Loucy (cell line): ENCODE results near the gene TMEM258.

Source experiments
- H2AFZ ChIP-seq: fragments of 200-600 bp; sonication (generic); 2 replicates; pipeline ENCODE4 v1.6.0; 2016; ENCODE audit warnings: antibody characterized with exemption, mild to moderate bottlenecking, low read length, moderate library complexity
- H3F3A ChIP-seq: fragments of 200-600 bp; 2 replicates; pipeline ENCODE4 v1.6.0; 2016; ENCODE audit warnings: antibody characterized with exemption, low read depth, mild to moderate bottlenecking
- H3K27me3 ChIP-seq: fragments of 200-600 bp; sonication (generic); 2 replicates; pipeline ENCODE4 v1.6.1; 2014; ENCODE audit warnings: low read length, mild to moderate bottlenecking; ENCODE audit not compliant: insufficient read depth, poor library complexity, severe bottlenecking
- H3K36me3 ChIP-seq: fragments of 200-600 bp; sonication (generic); 2 replicates; pipeline ENCODE4 v1.6.1; 2016; ENCODE audit warnings: low read length; ENCODE audit not compliant: insufficient read depth
- H3K4me1 ChIP-seq: fragments of 200-600 bp; sonication (generic); 2 replicates; pipeline ENCODE4 v1.5.1; 2014; ENCODE audit warnings: low read length, mild to moderate bottlenecking; ENCODE audit not compliant: insufficient read depth, poor library complexity, severe bottlenecking
- H3K4me2 ChIP-seq: fragments of 200-600 bp; sonication (generic); 2 replicates; pipeline ENCODE4 v1.6.0; 2014; ENCODE audit warnings: antibody characterized with exemption, low read length, low read depth, mild to moderate bottlenecking; ENCODE audit not compliant: poor library complexity, severe bottlenecking
- H3K4me3 ChIP-seq: fragments of 200-600 bp; sonication (generic); 2 replicates; pipeline ENCODE4 v1.5.1; 2014; ENCODE audit warnings: low read length, mild to moderate bottlenecking, mixed read lengths; ENCODE audit not compliant: poor library complexity, severe bottlenecking
- H3K79me2 ChIP-seq: fragments of 200-600 bp; sonication (generic); 2 replicates; pipeline ENCODE4 v1.6.1; 2014; ENCODE audit warnings: low read length; ENCODE audit not compliant: insufficient read depth
- H3K9ac ChIP-seq: fragments of 200-600 bp; sonication (generic); 2 replicates; pipeline ENCODE4 v1.6.0; 2014; ENCODE audit warnings: mild to moderate bottlenecking, low read depth, low read length, moderate library complexity; ENCODE audit not compliant: poor library complexity, severe bottlenecking
- H3K9me2 ChIP-seq: fragments of 200-600 bp; sonication (generic); replicated peaks from 2 replicates; pipeline ENCODE4 v1.6.1; 2016; ENCODE audit warnings: low read depth, low read length, mixed read lengths
- H3K9me3 ChIP-seq: fragments of 200-600 bp; sonication (generic); 2 replicates; pipeline ENCODE4 v1.6.1; 2014; ENCODE audit warnings: mild to moderate bottlenecking, antibody characterized with exemption, low read length, low read depth; ENCODE audit not compliant: insufficient read depth
- H4K20me1 ChIP-seq: fragments of 200-600 bp; sonication (generic); 2 replicates; pipeline ENCODE4 v1.6.0; 2014; ENCODE audit warnings: antibody characterized with exemption, low read length, mild to moderate bottlenecking; ENCODE audit not compliant: insufficient read depth, poor library complexity, severe bottlenecking
- CTCF ChIP-seq: fragments of 200-600 bp; sonication (generic); conservative IDR thresholded peaks from 2 replicates; pipeline ENCODE4 v1.5.1; 2014; ENCODE audit warnings: mild to moderate bottlenecking, antibody characterized with exemption, low read length
- EZH2phosphoT487 ChIP-seq: fragments of 200-600 bp; IDR thresholded peaks from 2 replicates; pipeline ENCODE4 v1.6.1; 2018; ENCODE audit warnings: antibody characterized with exemption, mild to moderate bottlenecking, moderate library complexity, borderline replicate concordance

Gene TMEM258

GRCh38 chr11:61800331-61801281 lies 8.2 kb upstream of the TMEM258 start:
- H3K9ac ChIP-seq = no peak overlapping the region
- H3K27me3 ChIP-seq = no peaks in the 10 kb centered on the region
- no peak for TF ChIP-seq CTCF
- no peak for TF ChIP-seq EZH2phosphoT487
- H3K9me2 ChIP-seq = no peaks in the 10 kb centered on the region
- no peaks in the 10 kb centered on the region for H3K9me3 ChIP-seq
- H3K79me2 ChIP-seq = peaks cover 36% of the 10 kb centered on the region
- H3F3A ChIP-seq = peaks cover 4% of the 10 kb centered on the region; the same call in 1 of the 2 replicates
- peaks cover 9% of the 10 kb centered on the region for H3K4me1 ChIP-seq
- peaks cover 14% of the 10 kb centered on the region for H4K20me1 ChIP-seq
- H2AFZ ChIP-seq = no peak overlapping the region
- no peak overlapping the region for H3K4me3 ChIP-seq
- peaks cover 60% of the 10 kb centered on the region; the same call in 1 of the 2 replicates for H3K36me3 ChIP-seq
- no peak overlapping the region for H3K4me2 ChIP-seq

DNA sequence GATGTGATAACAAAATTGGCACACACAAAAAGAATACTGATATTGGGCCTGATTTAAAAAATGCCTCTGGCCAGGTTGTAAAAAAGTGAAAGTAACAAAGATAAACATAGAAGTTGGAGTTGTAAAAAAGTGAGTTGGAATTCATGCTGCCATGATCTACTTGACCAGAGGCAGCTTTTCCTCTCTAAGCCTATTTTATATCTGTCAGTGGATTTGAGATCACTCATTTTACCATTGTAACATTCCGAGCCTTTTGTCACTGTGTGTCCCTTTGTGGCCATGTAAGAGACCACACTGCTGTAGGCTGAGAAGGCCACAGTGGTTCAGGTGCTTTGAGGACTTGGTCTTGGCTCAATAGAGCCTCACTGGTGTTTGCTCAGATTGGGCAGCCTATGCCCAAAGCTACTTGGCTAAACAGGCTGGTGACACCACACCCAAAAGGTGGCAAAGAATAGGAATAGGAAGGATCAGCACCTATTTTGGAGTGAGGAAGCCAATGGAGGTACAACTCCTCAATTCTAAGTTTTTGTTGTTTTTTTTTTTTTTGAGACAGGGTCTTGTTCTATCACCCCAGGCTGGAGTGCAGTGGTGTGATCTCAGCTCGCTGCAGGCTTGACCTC lies 7.4 kb upstream of the TMEM258 start:
- no peaks in the 10 kb centered on the region for H3K9me2 ChIP-seq
- H3K4me3 ChIP-seq = no peak overlapping the region
- peaks cover 57% of the 10 kb centered on the region; the same call in 1 of the 2 replicates for H3K36me3 ChIP-seq
- H3K9ac ChIP-seq = no peak overlapping the region
- TF ChIP-seq CTCF (no peak), EZH2phosphoT487 (no peak)
- H3K4me2 ChIP-seq = no peak overlapping the region
- peaks cover 22% of the 10 kb centered on the region for H4K20me1 ChIP-seq
- H3K9me3 ChIP-seq = no peaks in the 10 kb centered on the region
- no peaks in the 10 kb centered on the region for H3K27me3 ChIP-seq
- no peak overlapping the region for H2AFZ ChIP-seq
- peaks cover 18% of the 10 kb centered on the region for H3K4me1 ChIP-seq
- peaks cover 45% of the 10 kb centered on the region for H3K79me2 ChIP-seq
- peaks cover 4% of the 10 kb centered on the region; the same call in 1 of the 2 replicates for H3F3A ChIP-seq

DNA sequence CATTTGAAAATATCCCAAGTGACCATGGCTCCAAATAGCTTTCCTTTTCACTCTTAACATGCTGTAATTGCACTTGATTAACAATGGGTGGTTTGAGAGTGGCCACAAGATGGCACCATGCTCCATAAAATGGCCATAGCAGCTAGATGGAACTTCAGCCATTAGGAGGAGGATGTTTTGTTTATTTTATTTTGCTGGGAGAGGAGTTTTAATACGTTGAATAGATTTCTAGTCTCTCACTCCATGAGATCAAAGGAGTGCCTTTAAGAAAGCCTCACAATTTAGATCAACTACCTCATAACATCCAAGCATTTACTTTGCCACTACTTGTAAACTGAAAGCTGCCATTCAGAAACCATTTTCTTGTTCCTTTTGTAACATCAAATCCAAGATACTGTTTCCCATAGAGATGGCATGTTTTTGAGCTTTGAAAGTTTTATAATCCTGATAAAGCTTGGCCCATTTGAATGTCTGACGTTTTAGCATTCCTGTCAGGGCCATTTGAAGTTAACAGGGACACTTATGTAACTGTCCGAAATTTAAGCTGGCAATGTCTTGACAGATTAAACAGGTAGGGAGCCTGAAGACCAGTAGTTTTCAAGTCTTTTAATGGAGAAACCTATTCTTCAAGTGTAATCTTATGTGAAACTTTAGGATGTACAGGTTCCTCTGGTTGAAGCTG lies 5.0 kb upstream of the TMEM258 start:
- peaks cover 5% of the 10 kb centered on the region for H3K27me3 ChIP-seq
- H3K9me3 ChIP-seq = no peaks in the 10 kb centered on the region
- no peaks in the 10 kb centered on the region for H3K9me2 ChIP-seq
- H3K4me2 ChIP-seq = peak overlapping the region; percentile 90
- H3K36me3 ChIP-seq = peaks cover 33% of the 10 kb centered on the region; the same call in 1 of the 2 replicates
- peaks cover 39% of the 10 kb centered on the region for H4K20me1 ChIP-seq
- H3K9ac ChIP-seq = peak overlapping the region; percentile 25
- peaks cover 65% of the 10 kb centered on the region for H3K79me2 ChIP-seq
- H2AFZ ChIP-seq = no peak overlapping the region
- peaks cover 4% of the 10 kb centered on the region; the same call in 1 of the 2 replicates for H3F3A ChIP-seq
- TF ChIP-seq CTCF (peak; percentile 90), EZH2phosphoT487 (no peak)
- H3K4me1 ChIP-seq = peaks cover 26% of the 10 kb centered on the region
- H3K4me3 ChIP-seq = peak overlapping the region; percentile 23
